GM12878 (cell line): Measurements from ENCODE around the gene CORO2B. TPM values are rescaled to one million over a fixed set of nuclear protein-coding genes. Genes with fewer than 3 reads are reported as not detected.
A peak's percentile ranks its signal among the peaks of the same experiment; 100 is the strongest.

Experiments
- ATAC-seq: fragments of 200-7000 bp; cut with Tn5 transposase; 3 replicates; pipeline ENCODE4 v1.9.1; 2020; ENCODE audit warnings: mild to moderate bottlenecking, moderate library complexity
- BruUV-seq: library from RNA; stranded (reverse); fragments of 400-500 nt; replicated peaks from 2 replicates; lab custom pipeline; 2021; lab: Mats Ljungman, UMichigan
- CTCF ChIA-PET: fragments of 300-600 bp; sonication (Branson Sonifier 250); formaldehyde crosslinking; extraction: SDS; loops from one replicate; lab custom pipeline; 2021; ENCODE audit warnings: inconsistent platforms; lab: Yijun Ruan, JAX
- POLR2A ChIA-PET: fragments of 350-600 bp; formaldehyde crosslinking; extraction: SDS; loops from one replicate; lab custom pipeline; 2021; ENCODE audit warnings: inconsistent platforms; lab: Charles Lee
- RAD21 ChIA-PET: fragments of 300-600 bp; sonication (Branson Sonifier 250); formaldehyde crosslinking; loops from one replicate; lab custom pipeline; 2023; ENCODE audit warnings: antibody characterized with exemption; ENCODE audit not compliant: unreplicated experiment; lab: Charles Lee
- SMC1A ChIA-PET: fragments of 300-600 bp; sonication (Branson Sonifier 250); formaldehyde crosslinking; loops from one replicate; lab custom pipeline; 2023; ENCODE audit not compliant: unreplicated experiment, uncharacterized antibody; lab: Charles Lee
- DNase-seq: peaks from one replicate; pipeline ENCODE4 v3.0.0-alpha.2; 2011; ENCODE audit warnings: low read depth, low spot score
- FAIRE-seq: peaks from 3 replicates; lab custom pipeline; 2011; peaks lifted over from hg19 to GRCh38; lab: Jason Lieb, UNC
- H2AFZ ChIP-seq: 2 replicates; pipeline ENCODE4 v1.6.0; 2011; ENCODE audit warnings: low read depth, low read length, control low read depth; ENCODE audit not compliant: control insufficient read depth
- H3K27ac ChIP-seq: 2 replicates; pipeline ENCODE4 v1.5.1; 2011; ENCODE audit warnings: control low read depth; ENCODE audit not compliant: control insufficient read depth, insufficient read depth
- H3K27me3 ChIP-seq, 2 experiments: replicated peaks in 1 of 2; 2 replicates each; pipeline versions ENCODE4 v1.6.0 to v1.6.1; 2011; ENCODE audit warnings: low read length in 1 of 2; ENCODE audit not compliant: control insufficient read depth in 2 of 2, insufficient read depth in 2 of 2
- H3K36me3 ChIP-seq, 2 experiments: 2 replicates each; pipeline ENCODE4 v1.5.1; 2011; ENCODE audit warnings: low read length in 1 of 2; ENCODE audit not compliant: control insufficient read depth in 2 of 2, insufficient read depth in 2 of 2
- H3K4me1 ChIP-seq: 2 replicates; pipeline ENCODE4 v1.6.1; 2011; ENCODE audit warnings: mild to moderate bottlenecking, low read length, moderate library complexity, mixed read lengths; ENCODE audit not compliant: control insufficient read depth, insufficient read depth
- H3K4me2 ChIP-seq: 2 replicates; pipeline ENCODE4 v1.6.0; 2011; ENCODE audit warnings: control low read depth; ENCODE audit not compliant: control insufficient read depth, insufficient read depth
- H3K4me3 ChIP-seq: fragments of 200-600 bp; sonication (generic); 2 replicates; pipeline ENCODE4 v1.5.1; 2016
- H3K79me2 ChIP-seq: 2 replicates; pipeline ENCODE4 v1.6.0; 2011; ENCODE audit warnings: low read length; ENCODE audit not compliant: control insufficient read depth, insufficient read depth
- H3K9ac ChIP-seq: 2 replicates; pipeline ENCODE4 v1.8.0; 2011; ENCODE audit warnings: low read length, control low read depth, mixed read lengths; ENCODE audit not compliant: control insufficient read depth, insufficient read depth
- H3K9me3 ChIP-seq: replicated peaks from 3 replicates; pipeline ENCODE4 v1.5.1; 2011; ENCODE audit warnings: mild to moderate bottlenecking, low read length; ENCODE audit not compliant: control insufficient read depth, insufficient read depth
- H4K20me1 ChIP-seq: 2 replicates; pipeline ENCODE4 v1.6.0; 2011; ENCODE audit not compliant: control insufficient read depth, insufficient read depth
- BCL3 ChIP-seq: IDR thresholded peaks from 2 replicates; pipeline ENCODE4 v1.6.1; 2011; ENCODE audit warnings: borderline replicate concordance, low read depth, mild to moderate bottlenecking, moderate library complexity, low read length; ENCODE audit not compliant: insufficient read depth, poor library complexity, severe bottlenecking
- IKZF1 ChIP-seq: fragments of 450-650 bp; conservative IDR thresholded peaks from 2 replicates; pipeline ENCODE4 v1.6.1; 2017; ENCODE audit warnings: antibody characterized with exemption, mild to moderate bottlenecking
- NR2C2 ChIP-seq: IDR thresholded peaks from 2 replicates; pipeline ENCODE4 v1.6.1; 2011; ENCODE audit warnings: borderline replicate concordance, low read depth; ENCODE audit not compliant: control insufficient read depth, insufficient read length
- RUNX3 ChIP-seq: IDR thresholded peaks from 2 replicates; pipeline ENCODE4 v1.6.1; 2012; ENCODE audit warnings: low read length, inconsistent platforms
- SMARCA5 ChIP-seq: fragments of 450-650 bp; IDR thresholded peaks from 2 replicates; pipeline ENCODE4 v1.6.1; 2017; ENCODE audit warnings: mild to moderate bottlenecking
- SREBF2 ChIP-seq: IDR thresholded peaks from 2 replicates; pipeline ENCODE4 v1.6.1; 2012; ENCODE audit warnings: mild to moderate bottlenecking, low read length
- WRNIP1 ChIP-seq: IDR thresholded peaks from 2 replicates; pipeline ENCODE4 v1.6.1; 2011; ENCODE audit warnings: low read depth, low read length, improper control_type of control experiment, borderline replicate concordance
- ZBTB33 ChIP-seq: fragments of 450-650 bp; IDR thresholded peaks from 2 replicates; pipeline ENCODE4 v1.6.1; 2017; ENCODE audit warnings: mild to moderate bottlenecking
- WGBS: methylation state at CpG from one replicate; pipeline ENCODE4 v1.1.6; 2016; ENCODE audit warnings: low lambda C conversion rate; ENCODE audit not compliant: insufficient replicate concordance, insufficient coverage; ENCODE audit errors: missing lambda C conversion rate; 5-methylcytosine and 5-hydroxymethylcytosine counted together
- in situ Hi-C: fragments of 300-500 bp; cut with MboI; formaldehyde crosslinking; loops from 9 replicates; pipeline ENCODE4 v1.14.3; 2018; ENCODE audit warnings: mixed read lengths
- intact Hi-C: fragments of 100-400 bp; cut with micrococcal nuclease; formaldehyde crosslinking; loops from one replicate; pipeline ENCODE4 v1.14.2; 2022; ENCODE audit not compliant: unreplicated experiment
- polyA plus RNA-seq, 11 experiments: library from polyadenylated mRNA; depleted of rRNA in 4 of 11; unstranded in 6 of 11; stranded (reverse) in 5 of 11; fragments of >200 nt; fragmentation: Nextera tagmentation in 4 of 11; fragmentation: Illumina TruSeq in 1 of 11; extraction: Ambion mirVana in 4 of 11; extraction: Trizol in 1 of 11; gene quantifications; 1 replicate in 1 of 11; 2 replicates in 10 of 11; pipeline versions ENCODE4 v1.2.1 to v1.2.3, GENCODE V29; 2011 to 2016; ENCODE audit warnings: inconsistent platforms in 2 of 11, missing spikeins in 2 of 11, low read depth in 1 of 11
- total RNA-seq, 4 experiments: library from RNA; depleted of rRNA in 3 of 4; stranded (reverse); fragments of >200 nt in 3 of 4; fragmentation: Illumina TruSeq in 1 of 4; extraction: Trizol in 1 of 4; gene quantifications; 2 replicates each; pipeline versions ENCODE4 v1.2.1 to v1.2.3, GENCODE V29; 2013 to 2021
- TF ChIP-seq, protein P1 (sequence below): fragments of 450-650 bp; IDR thresholded peaks from 2 replicates; pipeline ENCODE4 v1.6.1; 2017; ENCODE audit warnings: low read depth, mild to moderate bottlenecking, moderate library complexity
- TF ChIP-seq, protein P2 (sequence below): fragments of 150-350 bp; IDR thresholded peaks from 2 replicates; pipeline ENCODE4 v1.6.1; 2016; ENCODE audit warnings: low read depth, low read length

CORO2B gene
- total and polyA plus RNA-seq, 10 of the 15 experiments (the other 5 are each of a cell fraction or from before 2014, with no cell fraction given): 0.05 to 0.73 (median 0.13) TPM; not detected in 4

DNA sequence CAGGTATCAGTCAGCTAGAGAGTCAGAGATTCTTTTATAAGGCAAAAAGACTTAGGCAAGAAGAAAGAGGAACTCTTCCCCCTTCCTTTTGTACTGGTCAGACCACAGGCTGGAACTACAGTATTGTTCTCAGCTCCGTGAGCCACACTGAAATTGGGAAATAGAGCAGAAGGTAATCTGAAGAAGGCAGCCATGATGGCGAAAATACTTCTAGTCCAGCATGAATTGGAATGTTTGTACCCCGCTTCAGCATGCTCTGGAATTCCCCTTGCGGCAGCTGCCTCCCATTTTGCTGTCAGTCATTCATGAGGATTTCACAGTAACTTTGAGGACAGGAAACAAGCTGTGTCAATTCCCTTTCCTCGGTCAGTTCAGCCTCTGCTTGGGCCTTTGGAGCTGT lies 96.2 kb downstream of the CORO2B start:
- Histone ChIP-seq H3K79me2 (no peaks in the 10 kb centered on the region), H3K4me3 (no peak overlapping the region), H3K9me3 (no peaks in the 10 kb centered on the region), H3K27me3 (no peaks in the 10 kb centered on the region; a peak in 1 of 4 replicates), H4K20me1 (no peaks in the 10 kb centered on the region), H3K36me3 (no peaks in the 10 kb centered on the region), H3K9ac (peak overlapping the region; percentile 12; the same call in 1 of the 2 replicates), H3K27ac (0 out of 2 replicates have a peak overlapping the region, but pooled peaks have one; percentile 18), H2AFZ (peak overlapping the region; percentile 31), H3K4me2 (peak overlapping the region; percentile 68; the same call in 1 of the 2 replicates), H3K4me1 (peaks cover 6% of the 10 kb centered on the region)
- ChIA-PET CTCF (interaction anchor here (0.9 to 4.5 kb wide), 25 partner anchors 9 to 569 kb away, joined by 3 to 75 read pairs (median 8); no protein-coding TSS in a partner anchor), RAD21 (interaction anchor here (0.9 to 2.6 kb wide), 10 partner anchors 112 to 423 kb away, joined by 3 to 29 read pairs (median 6); no protein-coding TSS in a partner anchor), POLR2A (interaction anchor here (0.6 kb wide), 1 partner anchor 159 kb away, joined by 4 read pairs; no protein-coding TSS in a partner anchor), SMC1A (interaction anchor here (0.5 to 3.4 kb wide), 10 partner anchors 9 to 200 kb away, joined by 3 to 22 read pairs (median 3); no protein-coding TSS in a partner anchor)
- peak; percentile 40 for ATAC-seq
- in situ Hi-C loops: loop anchor here (5.0 kb wide), 1 partner anchor 118 kb away; no protein-coding TSS in a partner anchor
- BruUV-seq: no TSS peak
- intact Hi-C loops: loop anchor here (1.0 to 5.0 kb wide), 3 partner anchors 121 to 368 kb away; no protein-coding TSS in a partner anchor
- peak; percentile 4 for DNase-seq
- FAIRE-seq: no peak
- whole genome bisulfite sequencing: 0% methylated on average over 5 of the region's 5 CpGs
- TF ChIP-seq SREBF2 (no peak), IKZF1 (0 out of 2 replicates have a peak, but pooled peaks have one; percentile 32), NR2C2 (no peak), BCL3 (no peak), SMARCA5 (no peak), RUNX3 (peak; percentile 56), WRNIP1 (no peak), ZBTB33 (no peak)
- TF ChIP-seq, protein P1, sequence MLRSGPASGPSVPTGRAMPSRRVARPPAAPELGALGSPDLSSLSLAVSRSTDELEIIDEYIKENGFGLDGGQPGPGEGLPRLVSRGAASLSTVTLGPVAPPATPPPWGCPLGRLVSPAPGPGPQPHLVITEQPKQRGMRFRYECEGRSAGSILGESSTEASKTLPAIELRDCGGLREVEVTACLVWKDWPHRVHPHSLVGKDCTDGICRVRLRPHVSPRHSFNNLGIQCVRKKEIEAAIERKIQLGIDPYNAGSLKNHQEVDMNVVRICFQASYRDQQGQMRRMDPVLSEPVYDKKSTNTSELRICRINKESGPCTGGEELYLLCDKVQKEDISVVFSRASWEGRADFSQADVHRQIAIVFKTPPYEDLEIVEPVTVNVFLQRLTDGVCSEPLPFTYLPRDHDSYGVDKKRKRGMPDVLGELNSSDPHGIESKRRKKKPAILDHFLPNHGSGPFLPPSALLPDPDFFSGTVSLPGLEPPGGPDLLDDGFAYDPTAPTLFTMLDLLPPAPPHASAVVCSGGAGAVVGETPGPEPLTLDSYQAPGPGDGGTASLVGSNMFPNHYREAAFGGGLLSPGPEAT: peak; percentile 59
- TF ChIP-seq, protein P2, sequence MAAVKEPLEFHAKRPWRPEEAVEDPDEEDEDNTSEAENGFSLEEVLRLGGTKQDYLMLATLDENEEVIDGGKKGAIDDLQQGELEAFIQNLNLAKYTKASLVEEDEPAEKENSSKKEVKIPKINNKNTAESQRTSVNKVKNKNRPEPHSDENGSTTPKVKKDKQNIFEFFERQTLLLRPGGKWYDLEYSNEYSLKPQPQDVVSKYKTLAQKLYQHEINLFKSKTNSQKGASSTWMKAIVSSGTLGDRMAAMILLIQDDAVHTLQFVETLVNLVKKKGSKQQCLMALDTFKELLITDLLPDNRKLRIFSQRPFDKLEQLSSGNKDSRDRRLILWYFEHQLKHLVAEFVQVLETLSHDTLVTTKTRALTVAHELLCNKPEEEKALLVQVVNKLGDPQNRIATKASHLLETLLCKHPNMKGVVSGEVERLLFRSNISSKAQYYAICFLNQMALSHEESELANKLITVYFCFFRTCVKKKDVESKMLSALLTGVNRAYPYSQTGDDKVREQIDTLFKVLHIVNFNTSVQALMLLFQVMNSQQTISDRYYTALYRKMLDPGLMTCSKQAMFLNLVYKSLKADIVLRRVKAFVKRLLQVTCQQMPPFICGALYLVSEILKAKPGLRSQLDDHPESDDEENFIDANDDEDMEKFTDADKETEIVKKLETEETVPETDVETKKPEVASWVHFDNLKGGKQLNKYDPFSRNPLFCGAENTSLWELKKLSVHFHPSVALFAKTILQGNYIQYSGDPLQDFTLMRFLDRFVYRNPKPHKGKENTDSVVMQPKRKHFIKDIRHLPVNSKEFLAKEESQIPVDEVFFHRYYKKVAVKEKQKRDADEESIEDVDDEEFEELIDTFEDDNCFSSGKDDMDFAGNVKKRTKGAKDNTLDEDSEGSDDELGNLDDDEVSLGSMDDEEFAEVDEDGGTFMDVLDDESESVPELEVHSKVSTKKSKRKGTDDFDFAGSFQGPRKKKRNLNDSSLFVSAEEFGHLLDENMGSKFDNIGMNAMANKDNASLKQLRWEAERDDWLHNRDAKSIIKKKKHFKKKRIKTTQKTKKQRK: no peak
